Esophagus (tissue), 2 donors: ENCODE data around the gene PARD3. TPM values are rescaled to one million over a fixed set of nuclear protein-coding genes. Genes with fewer than 3 reads are reported as not detected.

Experiments
- H3K27ac ChIP-seq, 2 donors: one replicate each; pipeline ENCODE4 v1.5.1; 2013; ENCODE audit warnings: low read depth in 2 of 2, mild to moderate bottlenecking in 2 of 2, inconsistent platforms in 1 of 2, low read length in 1 of 2, moderate library complexity in 1 of 2
- H3K27me3 ChIP-seq, 2 donors: one replicate each; pipeline ENCODE4 v1.6.1; 2013; ENCODE audit warnings: low read length in 2 of 2, control low read depth in 1 of 2, mild to moderate bottlenecking in 1 of 2; ENCODE audit not compliant: insufficient read depth in 2 of 2, control insufficient read depth in 1 of 2
- H3K36me3 ChIP-seq, 2 donors: one replicate each; pipeline ENCODE4 v1.6.1; 2013; ENCODE audit warnings: low read length in 1 of 2; ENCODE audit not compliant: control insufficient read depth in 2 of 2, insufficient read depth in 2 of 2
- H3K4me1 ChIP-seq, 2 donors: one replicate each; pipeline ENCODE4 v1.6.1; 2013; ENCODE audit warnings: low read length in 1 of 2; ENCODE audit not compliant: control insufficient read depth in 2 of 2, insufficient read depth in 2 of 2
- H3K4me3 ChIP-seq, 2 donors: one replicate each; pipeline ENCODE4 v1.5.1; 2013; ENCODE audit warnings: low read length in 2 of 2, mild to moderate bottlenecking in 2 of 2, low read depth in 1 of 2, moderate library complexity in 1 of 2
- H3K9me3 ChIP-seq, 2 donors: one replicate each; pipeline ENCODE4 v1.6.1; 2013; ENCODE audit warnings: mild to moderate bottlenecking in 2 of 2, low read depth in 1 of 2, low read length in 1 of 2, moderate library complexity in 1 of 2; ENCODE audit not compliant: control insufficient read depth in 2 of 2, insufficient read depth in 1 of 2
- WGBS, 2 donors: extraction: QIAGEN DNeasy Blood & Tissue Kit; methylation state at CpG; one replicate each; pipeline ENCODE4 v1.1.7; 2013; 5-methylcytosine and 5-hydroxymethylcytosine counted together
- polyA plus RNA-seq, 2 donors: library from polyadenylated mRNA; stranded (reverse); fragments of 200-250 nt; gene quantifications; one replicate each; pipeline ENCODE4 v1.2.3, GENCODE V29; 2013
- donor health status: healthy with polysubstance abuse.
- donor health status: Bipolar disorder and iron deficiency.

Gene PARD3
- polyA plus RNA-seq, 2 donors = 40.3 to 71.3 TPM

DNA sequence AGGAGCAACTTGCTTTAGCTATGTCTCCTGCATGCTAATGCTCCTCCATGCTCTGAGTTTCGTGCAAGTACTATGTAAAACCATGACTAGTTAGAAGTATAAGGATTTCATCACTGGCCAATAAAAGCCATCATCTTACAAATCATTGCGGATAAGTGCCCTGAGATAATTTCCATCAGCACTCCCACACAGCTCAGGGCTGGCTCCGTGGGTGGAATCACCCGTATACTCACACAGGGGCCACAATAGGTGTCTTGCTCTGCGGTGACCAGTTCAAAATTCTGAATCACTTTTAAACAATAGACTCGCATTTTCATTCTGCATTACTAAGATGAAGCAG lies 227.4 kb downstream of the PARD3 start:
- no peak overlapping the region for H3K4me3 ChIP-seq
- no peaks in the 10 kb centered on the region for H3K27me3 ChIP-seq
- peaks cover 0 to 1% of the 10 kb centered on the region in 2 donors for H3K4me1 ChIP-seq
- no peaks in the 10 kb centered on the region for H3K36me3 ChIP-seq
- 90 to 94% methylated on average over 6 of the region's 6 CpGs for WGBS, 2 donors
- no peaks in the 10 kb centered on the region for H3K9me3 ChIP-seq
- no peak overlapping the region for H3K27ac ChIP-seq

GRCh38 chr10:34587002-34587679 lies 228.0 kb downstream of the PARD3 start:
- Histone ChIP-seq H3K4me1 (peaks cover 0 to 4% of the 10 kb centered on the region in 2 donors), H3K36me3 (no peaks in the 10 kb centered on the region)

DNA sequence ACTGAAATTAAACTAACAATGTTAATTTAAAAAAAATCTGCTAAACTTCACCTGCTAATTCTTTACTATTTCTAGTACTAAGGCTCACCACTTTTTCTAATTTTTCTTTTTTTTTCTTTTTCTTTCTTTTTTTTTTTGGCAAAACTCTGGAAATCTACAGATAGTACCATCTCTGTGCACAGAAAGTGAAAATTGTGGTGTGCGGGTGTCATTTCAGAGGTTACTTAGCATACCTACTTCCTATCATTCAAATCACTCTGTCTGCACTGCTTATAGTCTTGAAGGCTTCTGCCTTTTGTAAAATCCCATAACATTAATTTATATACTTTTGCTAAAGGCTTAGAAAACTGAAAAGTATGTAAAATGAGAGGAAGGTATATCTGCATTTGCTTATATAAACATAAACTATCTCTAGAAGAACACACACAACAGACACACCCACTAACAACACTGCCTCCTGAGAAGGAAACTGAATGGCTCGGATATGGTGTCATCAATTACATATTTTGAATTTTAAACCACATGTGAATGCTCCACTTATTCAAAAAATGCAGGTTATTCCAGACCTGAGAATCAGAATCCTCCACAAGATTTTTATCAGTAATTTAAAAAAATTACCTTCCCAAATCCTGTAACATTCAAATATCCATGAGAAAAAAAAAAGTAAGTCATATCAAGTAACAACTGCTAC lies 229.5 kb downstream of the PARD3 start:
- 79 to 85% methylated on average over 2 of the region's 2 CpGs for WGBS, 2 donors

More at GRCh38 chr10:34587002-34587679, 228.0 kb downstream of the PARD3 start:
- H3K4me3 ChIP-seq = no peak overlapping the region
- no peaks in the 10 kb centered on the region for H3K27me3 ChIP-seq
- 94 to 95% methylated on average over 4 of the region's 4 CpGs for WGBS, 2 donors
- H3K9me3 ChIP-seq = no peaks in the 10 kb centered on the region
- no peak overlapping the region for H3K27ac ChIP-seq

GRCh38 chr10:34584164-34584563 lies 230.9 kb downstream of the PARD3 start:
- no peak overlapping the region for H3K27ac ChIP-seq
- peaks cover 3 to 8% of the 10 kb centered on the region in 2 donors for H3K4me1 ChIP-seq
- no peaks in the 10 kb centered on the region for H3K36me3 ChIP-seq
- H3K9me3 ChIP-seq = no peaks in the 10 kb centered on the region
- H3K27me3 ChIP-seq = no peaks in the 10 kb centered on the region
- no peak overlapping the region for H3K4me3 ChIP-seq

More for the DNA sequence above, 229.5 kb downstream of the PARD3 start:
- Histone ChIP-seq H3K4me3 (no peak overlapping the region), H3K9me3 (no peaks in the 10 kb centered on the region), H3K36me3 (no peaks in the 10 kb centered on the region), H3K27me3 (no peaks in the 10 kb centered on the region), H3K4me1 (peaks cover 0 to 4% of the 10 kb centered on the region in 2 donors), H3K27ac (no peak overlapping the region)

DNA sequence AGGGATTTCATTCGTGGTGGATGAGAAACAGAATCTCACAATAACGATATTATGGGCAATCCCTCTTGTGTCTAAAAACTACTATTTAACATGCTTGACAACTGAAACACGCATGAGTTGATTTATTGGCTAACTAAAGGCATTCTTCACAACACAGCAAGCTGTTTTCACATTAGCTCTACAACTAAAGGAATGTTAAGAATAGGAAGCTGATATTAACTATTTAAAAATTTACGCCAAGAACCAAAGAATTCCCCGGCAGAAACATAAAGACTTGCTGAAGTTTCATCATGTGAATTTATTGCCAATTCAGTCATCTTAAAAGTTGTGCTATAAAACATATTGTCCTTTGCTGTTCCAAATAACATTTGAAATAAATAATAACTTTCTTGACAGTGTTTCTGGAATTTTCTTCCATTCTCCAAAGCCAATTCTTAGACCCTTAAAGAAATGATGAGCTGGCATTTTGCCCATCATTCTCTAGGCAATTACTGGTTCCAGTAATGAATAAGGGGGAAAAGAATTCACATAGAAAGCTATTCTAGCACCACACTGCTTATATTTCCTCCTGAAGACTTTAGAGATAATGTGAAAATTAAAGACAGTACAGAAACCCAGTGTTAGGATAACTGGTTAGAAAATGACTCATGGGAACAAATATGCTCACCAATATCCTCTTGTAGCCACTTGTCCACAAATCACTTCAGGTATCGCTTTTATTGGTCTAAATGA lies 233.1 kb downstream of the PARD3 start:
- Histone ChIP-seq H3K27ac (no peak overlapping the region), H3K4me1 (peaks cover 3 to 8% of the 10 kb centered on the region in 2 donors), H3K4me3 (no peak overlapping the region), H3K27me3 (no peaks in the 10 kb centered on the region), H3K36me3 (no peaks in the 10 kb centered on the region), H3K9me3 (no peaks in the 10 kb centered on the region)
- WGBS, 2 donors = 53 to 55% methylated on average over 6 of the region's 6 CpGs

GRCh38 chr10:34580643-34581042 lies 234.5 kb downstream of the PARD3 start:
- 33 to 42% methylated on average over 3 of the region's 3 CpGs for WGBS, 2 donors
- H3K9me3 ChIP-seq = no peaks in the 10 kb centered on the region
- no peak overlapping the region for H3K27ac ChIP-seq
- peaks cover 3 to 8% of the 10 kb centered on the region in 2 donors for H3K4me1 ChIP-seq
- H3K27me3 ChIP-seq = no peaks in the 10 kb centered on the region
- no peaks in the 10 kb centered on the region for H3K36me3 ChIP-seq
- H3K4me3 ChIP-seq = no peak overlapping the region

GRCh38 chr10:34580214-34580613 lies 234.9 kb downstream of the PARD3 start:
- Histone ChIP-seq H3K4me1 (peaks cover 3 to 8% of the 10 kb centered on the region in 2 donors), H3K9me3 (no peaks in the 10 kb centered on the region), H3K36me3 (no peaks in the 10 kb centered on the region), H3K4me3 (no peak overlapping the region), H3K27me3 (no peaks in the 10 kb centered on the region), H3K27ac (peak overlapping the region in 1 of 2 donors; percentile 24)
- 65 to 68% methylated on average over 6 of the region's 6 CpGs for WGBS, 2 donors

DNA sequence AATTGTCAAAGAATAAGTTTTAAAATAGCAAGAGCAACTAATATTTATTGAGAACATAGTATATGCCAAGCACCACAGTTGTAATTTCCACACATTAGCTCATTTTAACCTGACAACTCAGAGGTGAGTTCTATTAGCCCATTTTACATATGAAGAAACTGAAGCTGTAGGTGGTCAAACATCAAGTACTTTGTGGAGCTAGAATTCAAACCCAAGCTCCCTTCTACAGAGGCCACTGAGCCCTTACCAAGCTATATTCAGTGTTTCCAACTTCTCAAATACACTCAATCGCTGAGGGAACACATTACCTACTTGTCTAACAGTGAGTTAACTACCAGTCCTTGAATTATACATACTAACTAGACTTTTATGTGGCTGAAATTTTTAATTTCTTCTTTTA lies 236.6 kb downstream of the PARD3 start:
- H3K4me1 ChIP-seq = peaks cover 3 to 8% of the 10 kb centered on the region in 2 donors

GRCh38 chr10:34576797-34577196 lies 238.3 kb downstream of the PARD3 start:
- H3K4me1 ChIP-seq = peaks cover 3 to 4% of the 10 kb centered on the region in 2 donors
- WGBS, 2 donors = 53 to 58% methylated on average over 4 of the region's 4 CpGs
- no peaks in the 10 kb centered on the region for H3K9me3 ChIP-seq
- no peaks in the 10 kb centered on the region for H3K27me3 ChIP-seq
- H3K36me3 ChIP-seq = no peaks in the 10 kb centered on the region
- no peak overlapping the region for H3K27ac ChIP-seq
- H3K4me3 ChIP-seq = no peak overlapping the region

More for the DNA sequence above, 236.6 kb downstream of the PARD3 start:
- no peaks in the 10 kb centered on the region for H3K36me3 ChIP-seq
- WGBS, 2 donors = 96% methylated on average over 1 of the region's 1 CpG
- H3K27me3 ChIP-seq = no peaks in the 10 kb centered on the region
- H3K27ac ChIP-seq = no peak overlapping the region
- H3K9me3 ChIP-seq = no peaks in the 10 kb centered on the region
- H3K4me3 ChIP-seq = no peak overlapping the region
